Right lobe of liver (tissue), 4 donors: ENCODE results near the gene CYTH3.

Experiments
- POLR2A ChIP-seq: fragments of 450-650 bp; IDR thresholded peaks from one replicate; pipeline ENCODE4 v1.6.1; 2017; ENCODE audit warnings: antibody characterized with exemption, mild to moderate bottlenecking
- TF ChIP-seq, protein P1 (sequence below), 4 donors: fragments of 200-600 bp in 3 of 4; fragments of 450-650 bp in 1 of 4; IDR thresholded peaks; one replicate each; pipeline versions ENCODE4 v1.5.1 to v1.8.0; 2016 to 2022; ENCODE audit warnings: antibody characterized with exemption in 4 of 4, mild to moderate bottlenecking in 2 of 4
- donor health status: DM: no; HTN: no; CAD: no.
- donor health status: DM: no; HTN: no; CAD: no.
- donor health status: DM: no; HTN: yes; CAD: no.

DNA sequence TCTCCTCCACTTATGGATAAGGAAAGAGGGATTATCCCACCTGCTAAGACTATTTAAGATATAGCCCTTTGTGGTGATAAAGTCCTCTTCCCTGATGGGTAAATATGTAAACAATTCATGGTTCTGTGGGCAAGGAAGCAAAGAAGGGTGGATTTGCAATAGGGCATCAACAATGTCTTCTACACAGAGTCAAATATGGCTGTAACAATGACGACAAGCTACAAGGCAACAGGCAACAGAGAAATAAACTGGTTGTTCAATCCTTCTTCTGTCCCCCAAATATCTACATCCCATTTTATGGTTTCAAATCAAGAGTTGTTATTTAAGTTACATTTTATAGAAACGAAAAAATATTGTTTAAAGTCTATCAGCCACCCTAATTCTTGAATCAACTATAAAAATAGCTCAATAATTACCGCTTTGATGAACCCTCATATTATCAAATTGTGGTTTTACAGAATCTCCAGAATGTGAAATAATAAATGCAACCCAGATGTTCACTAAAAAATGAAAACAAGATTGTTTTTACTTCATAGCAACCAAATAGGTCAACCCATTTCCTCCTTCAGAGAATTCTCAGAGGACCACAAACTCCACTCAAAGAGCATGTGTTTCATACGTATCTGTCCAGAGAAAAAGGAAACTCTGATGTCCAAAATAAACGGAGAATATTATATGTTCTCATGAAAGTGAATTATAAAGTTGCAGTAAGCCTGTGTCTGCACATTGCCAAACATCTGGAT, 13.8 kb downstream of the CYTH3 start:
- TF ChIP-seq, protein P1, sequence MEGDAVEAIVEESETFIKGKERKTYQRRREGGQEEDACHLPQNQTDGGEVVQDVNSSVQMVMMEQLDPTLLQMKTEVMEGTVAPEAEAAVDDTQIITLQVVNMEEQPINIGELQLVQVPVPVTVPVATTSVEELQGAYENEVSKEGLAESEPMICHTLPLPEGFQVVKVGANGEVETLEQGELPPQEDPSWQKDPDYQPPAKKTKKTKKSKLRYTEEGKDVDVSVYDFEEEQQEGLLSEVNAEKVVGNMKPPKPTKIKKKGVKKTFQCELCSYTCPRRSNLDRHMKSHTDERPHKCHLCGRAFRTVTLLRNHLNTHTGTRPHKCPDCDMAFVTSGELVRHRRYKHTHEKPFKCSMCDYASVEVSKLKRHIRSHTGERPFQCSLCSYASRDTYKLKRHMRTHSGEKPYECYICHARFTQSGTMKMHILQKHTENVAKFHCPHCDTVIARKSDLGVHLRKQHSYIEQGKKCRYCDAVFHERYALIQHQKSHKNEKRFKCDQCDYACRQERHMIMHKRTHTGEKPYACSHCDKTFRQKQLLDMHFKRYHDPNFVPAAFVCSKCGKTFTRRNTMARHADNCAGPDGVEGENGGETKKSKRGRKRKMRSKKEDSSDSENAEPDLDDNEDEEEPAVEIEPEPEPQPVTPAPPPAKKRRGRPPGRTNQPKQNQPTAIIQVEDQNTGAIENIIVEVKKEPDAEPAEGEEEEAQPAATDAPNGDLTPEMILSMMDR (IDR thresholded peaks at IDR 0.05), result no peak
- no peak for TF ChIP-seq POLR2A
